DOHH2 (cell line): ENCODE results near the gene MYO1D.

ENCODE experiments used
- CTCF ChIP-seq: fragments of 200-600 bp; sonication (generic); IDR thresholded peaks from one replicate; pipeline ENCODE4 v1.5.1; 2014; ENCODE audit warnings: antibody characterized with exemption, mild to moderate bottlenecking, low read depth, low read length; ENCODE audit not compliant: poor library complexity, severe bottlenecking
- EZH2phosphoT487 ChIP-seq: fragments of 200-600 bp; sonication (generic); IDR thresholded peaks from 2 replicates; pipeline ENCODE4 v1.6.1; 2017; ENCODE audit warnings: borderline replicate concordance, mild to moderate bottlenecking, antibody characterized with exemption, low read length, moderate library complexity, mixed read lengths

- TF ChIP-seq EZH2phosphoT487, result no peak
- TF ChIP-seq CTCF, result no peak
Observed at GRCh38 chr17:32588982-32589381, 287.9 kb downstream of the MYO1D start.
